K562 (cell line): Measurements from ENCODE around the gene IQSEC3. TPM values are rescaled to one million over a fixed set of nuclear protein-coding genes. Genes with fewer than 3 reads are reported as not detected.

Source experiments
- ATAC-seq: fragments of 200-7000 bp; cut with Tn5 transposase; 3 replicates; pipeline ENCODE4 v1.9.1; 2020; ENCODE audit warnings: moderate library complexity
- BruUV-seq: library from RNA; stranded (reverse); fragments of 400-500 nt; replicated peaks from 2 replicates; lab custom pipeline; 2021; lab: Mats Ljungman, UMichigan
- CTCF ChIA-PET: fragments of 300-600 bp; formaldehyde crosslinking; extraction: SDS; loops from one replicate; lab custom pipeline; 2021; ENCODE audit warnings: low intra/inter-chr PET ratio; lab: Yijun Ruan, JAX
- POLR2A ChIA-PET: fragments of 300-600, 350-650 bp; sonication (Branson Sonifier 250); formaldehyde crosslinking; extraction: SDS; loops from one replicate; lab custom pipeline; 2021; ENCODE audit warnings: antibody characterized with exemption, inconsistent platforms; lab: Yijun Ruan, JAX
- DNase-seq, 4 experiments: peaks; one replicate each; pipeline versions ENCODE4 v3.0.0 to v3.0.0-alpha.2; 2011 to 2018; ENCODE audit warnings: low spot score in 3 of 4, mixed read lengths in 3 of 4; ENCODE audit errors: extremely low read depth in 1 of 4
- FAIRE-seq: peaks from 2 replicates; lab custom pipeline; 2011; peaks lifted over from hg19 to GRCh38; lab: Jason Lieb, UNC
- H2AFZ ChIP-seq: 2 replicates; pipeline ENCODE4 v1.6.0; 2011; ENCODE audit warnings: low read depth, low read length, control low read depth, inconsistent platforms
- H3K27ac ChIP-seq: fragments of 200-600 bp; 3 replicates; pipeline ENCODE4 v1.8.0; 2011; ENCODE audit warnings: low read depth, mild to moderate bottlenecking, control low read depth, inconsistent platforms, low read length, moderate library complexity, mixed read lengths; ENCODE audit errors: extremely low read depth
- H3K27me3 ChIP-seq, 2 experiments: fragments of 300-600 bp in 1 of 2; 2 replicates in 1 of 2; 3 replicates in 1 of 2; pipeline versions ENCODE4 v1.6.0 to v1.8.0; 2011; ENCODE audit warnings: inconsistent platforms in 2 of 2, low read length in 2 of 2, mild to moderate bottlenecking in 1 of 2, mixed read lengths in 1 of 2, moderate library complexity in 1 of 2; ENCODE audit not compliant: control insufficient read depth in 2 of 2, insufficient read depth in 2 of 2
- H3K36me3 ChIP-seq: fragments of 300-600 bp; 3 replicates; pipeline ENCODE4 v1.8.0; 2011; ENCODE audit warnings: mild to moderate bottlenecking, low read length, inconsistent platforms; ENCODE audit not compliant: control insufficient read depth, insufficient read depth
- H3K4me1 ChIP-seq, 2 experiments: fragments of 200-600 bp in 1 of 2; replicated peaks in 1 of 2; 2 replicates in 1 of 2; 3 replicates in 1 of 2; pipeline versions ENCODE4 v1.5.1 to v1.8.0; 2011; ENCODE audit warnings: inconsistent platforms in 2 of 2, low read length in 2 of 2, mild to moderate bottlenecking in 1 of 2, mixed read lengths in 1 of 2, moderate library complexity in 1 of 2; ENCODE audit not compliant: control insufficient read depth in 2 of 2, insufficient read depth in 2 of 2
- H3K4me2 ChIP-seq: 2 replicates; pipeline ENCODE4 v1.6.1; 2011; ENCODE audit warnings: low read length, control low read depth, inconsistent platforms, mixed read lengths; ENCODE audit not compliant: insufficient read depth
- H3K4me3 ChIP-seq: fragments of 200-600 bp; sonication (generic), shearing (Covaris generic); 2 replicates; pipeline ENCODE4 v1.5.1; 2016; ENCODE audit warnings: control low read depth, inconsistent platforms
- H3K79me2 ChIP-seq: fragments of 200-600 bp; 3 replicates; pipeline ENCODE4 v1.8.0; 2011; ENCODE audit warnings: low read length, inconsistent platforms; ENCODE audit not compliant: control insufficient read depth, insufficient read depth
- H3K9ac ChIP-seq, 2 experiments: 2 replicates each; pipeline versions ENCODE4 v1.6.0 to v1.6.1; 2011; ENCODE audit warnings: low read depth in 2 of 2, low read length in 2 of 2, control low read depth in 1 of 2, inconsistent platforms in 1 of 2, mild to moderate bottlenecking in 1 of 2, mixed read lengths in 1 of 2; ENCODE audit not compliant: insufficient read depth in 1 of 2
- H3K9me1 ChIP-seq: one replicate; pipeline ENCODE4 v1.6.0; 2011; ENCODE audit warnings: inconsistent platforms, mild to moderate bottlenecking, low read length, moderate library complexity; ENCODE audit not compliant: control insufficient read depth, insufficient read depth
- H3K9me3 ChIP-seq: replicated peaks from 2 replicates; pipeline ENCODE4 v1.5.1; 2011; ENCODE audit warnings: low read depth, low read length, inconsistent platforms; ENCODE audit not compliant: control insufficient read depth, insufficient read depth
- H4K20me1 ChIP-seq: replicated peaks from 2 replicates; pipeline ENCODE4 v1.6.1; 2011; ENCODE audit warnings: low read length, inconsistent platforms, mixed read lengths; ENCODE audit not compliant: control insufficient read depth, insufficient read depth
- TAF15 ChIP-seq: fragments of 200-400 bp; formaldehyde crosslinking; IDR thresholded peaks from 2 replicates; pipeline ENCODE4 v1.6.1; 2017; ENCODE audit warnings: mild to moderate bottlenecking, low read depth, low read length, moderate library complexity
- TCF15 ChIP-seq: fragments of 250-450 bp; sonication (Bioruptor Pico); IDR thresholded peaks from 2 replicates; pipeline ENCODE4 v1.8.0; 2022; ENCODE audit warnings: moderate library complexity, mild to moderate bottlenecking, inconsistent platforms
- ZNF639 ChIP-seq, 2 experiments: fragments of 200-800 bp in 1 of 2; sonication (Bioruptor generic) in 1 of 2; sonication (generic) in 1 of 2; formaldehyde crosslinking in 1 of 2; IDR thresholded peaks in 1 of 2; conservative IDR thresholded peaks in 1 of 2; 2 replicates each; pipeline versions ENCODE4 v1.5.0 to v1.6.1; 2016 to 2020; ENCODE audit warnings: missing compliant biosample characterization in 1 of 2, missing genetic modification characterization in 1 of 2, missing genetic modification reagents in 1 of 2
- WGBS: fragments of 100-300 bp; shearing (Covaris generic); methylation state at CpG from one replicate; pipeline ENCODE4 v1.1.6; 2016; ENCODE audit warnings: low coverage, mixed read lengths; ENCODE audit not compliant: insufficient coverage; ENCODE audit errors: missing lambda C conversion rate; 5-methylcytosine and 5-hydroxymethylcytosine counted together
- in situ Hi-C: fragments of 300-500 bp; cut with MboI; formaldehyde crosslinking; loops from 4 replicates; pipeline ENCODE4 v1.15.0; 2018; ENCODE audit warnings: inconsistent platforms, mixed read lengths
- intact Hi-C: fragments of 100-400 bp; cut with micrococcal nuclease; formaldehyde crosslinking; loops from 2 replicates; pipeline ENCODE4 v1.14.2; 2022
- polyA plus RNA-seq, 8 experiments: library from polyadenylated mRNA; depleted of rRNA in 4 of 8; stranded (reverse) in 5 of 8; unstranded in 3 of 8; fragments of >200 nt; fragmentation: Nextera tagmentation in 2 of 8; fragmentation: Illumina TruSeq in 1 of 8; extraction: Ambion mirVana in 2 of 8; extraction: Trizol in 1 of 8; gene quantifications; 2 replicates each; pipeline versions ENCODE4 v1.2.1 to v1.2.3, GENCODE V29; 2011 to 2014; ENCODE audit warnings: inconsistent platforms in 1 of 8, missing spikeins in 1 of 8
- total RNA-seq, 7 experiments: library from RNA; depleted of rRNA in 6 of 7; stranded (reverse); fragments of >200 nt in 6 of 7; fragmentation: Illumina TruSeq in 2 of 7; extraction: Trizol in 2 of 7; gene quantifications; 2 replicates each; pipeline versions ENCODE4 v1.2.1 to v1.2.3, GENCODE V29; 2011 to 2021; ENCODE audit warnings: low replicate concordance in 1 of 7

IQSEC3 gene
- total and polyA plus RNA-seq, 9 of the 15 experiments (the other 6 are each of a cell fraction or from before 2014, with no cell fraction given): under 0.01 to 0.25 (median 0.08) TPM; not detected in 3

GRCh38 chr12:206746-207440 lies 140.3 kb downstream of the IQSEC3 start:
- Histone ChIP-seq H3K9me3 (no peaks in the 10 kb centered on the region), H2AFZ (no peak overlapping the region), H4K20me1 (0 out of 2 replicates have a peak, but pooled peaks cover 6% of the 10 kb centered on the region), H3K9me1 (no peaks in the 10 kb centered on the region), H3K4me2 (no peak overlapping the region), H3K9ac (no peak overlapping the region), H3K4me1 (peaks cover 0 to 12% of the 10 kb centered on the region in 2 experiments; a peak in 3 of 5 replicates), H3K27me3 (peaks cover 45 to 74% of the 10 kb centered on the region in 2 experiments), H3K36me3 (no peaks in the 10 kb centered on the region), H3K27ac (no peak overlapping the region)
- FAIRE-seq (no peak), ATAC-seq (no peak)
- intact Hi-C loops: no loop called here
- CTCF ChIA-PET: no interaction called here
- BruUV-seq: no TSS peak
- TF ChIP-seq ZNF639 (CRISPR knock-in tag; conservative IDR thresholded peaks at IDR 0.05 in 1 of 2, IDR thresholded peaks at IDR 0.05 in 1 of 2): no peak
- TF ChIP-seq TAF15: no peak
- no peak for TF ChIP-seq TCF15
- TF ChIP-seq, all 486 proteins: peak for 0
- WGBS: 4% methylated on average over 20 of the region's 21 CpGs
- in situ Hi-C loops: no loop called here
- DNase-seq: no peak
- POLR2A ChIA-PET: no interaction called here
- no peak overlapping the region for H3K4me3 ChIP-seq
- H3K79me2 ChIP-seq: no peaks in the 10 kb centered on the region
